ENCODE results near the gene ZNF264.

Gene ZNF264

GRCh38 chr19:57245959-57246358 lies 54.7 kb downstream of the ZNF264 start:
- no peak for DNase-seq

DNA sequence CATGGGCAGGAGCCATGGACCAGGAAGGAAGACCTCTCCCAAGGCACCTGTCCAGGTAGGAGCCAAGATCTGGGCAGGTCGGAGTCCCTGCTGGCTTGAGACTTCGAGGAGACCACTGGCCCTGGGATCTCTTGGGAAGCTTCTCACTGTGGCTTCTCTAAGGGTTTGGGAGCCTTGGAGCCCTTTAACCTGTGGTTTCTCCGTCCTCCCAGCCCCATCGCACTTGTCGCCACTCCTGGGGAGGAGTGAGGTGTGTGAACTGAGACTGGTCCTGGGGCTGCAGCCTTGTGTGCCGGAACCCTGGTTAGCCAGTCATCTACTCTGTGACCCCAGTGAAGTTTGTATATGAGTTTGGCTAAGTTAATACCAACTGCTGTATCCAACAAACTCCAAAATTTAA lies 57.3 kb downstream of the ZNF264 start:
- DNase-seq = no peak

DNA sequence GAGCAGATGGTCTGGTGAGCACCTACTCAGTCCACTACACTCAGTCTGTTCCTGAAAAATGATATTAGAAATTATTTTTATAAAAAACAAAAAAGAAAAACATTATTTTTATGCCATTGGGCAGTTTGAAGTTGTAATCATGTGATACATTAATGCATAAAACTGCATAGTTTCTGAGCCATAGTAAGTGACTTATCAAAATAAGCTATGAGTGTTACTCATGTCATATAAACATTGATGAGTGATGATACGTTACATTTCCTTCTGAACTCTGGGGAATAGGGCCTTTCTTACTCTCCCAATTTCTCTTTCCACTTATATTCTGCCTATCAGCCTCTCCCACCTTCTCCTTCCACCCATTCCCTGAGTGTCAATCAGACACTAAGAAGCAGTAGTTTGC lies 58.0 kb downstream of the ZNF264 start:
- no peak for DNase-seq

- peak; percentile 13 for DNase-seq
These were observed 62.5 kb downstream of the ZNF264 start for GRCh38 chr19:57253767-57254166.

GRCh38 chr19:57262044-57262443 lies 70.7 kb downstream of the ZNF264 start:
- no peak for DNase-seq

DNA sequence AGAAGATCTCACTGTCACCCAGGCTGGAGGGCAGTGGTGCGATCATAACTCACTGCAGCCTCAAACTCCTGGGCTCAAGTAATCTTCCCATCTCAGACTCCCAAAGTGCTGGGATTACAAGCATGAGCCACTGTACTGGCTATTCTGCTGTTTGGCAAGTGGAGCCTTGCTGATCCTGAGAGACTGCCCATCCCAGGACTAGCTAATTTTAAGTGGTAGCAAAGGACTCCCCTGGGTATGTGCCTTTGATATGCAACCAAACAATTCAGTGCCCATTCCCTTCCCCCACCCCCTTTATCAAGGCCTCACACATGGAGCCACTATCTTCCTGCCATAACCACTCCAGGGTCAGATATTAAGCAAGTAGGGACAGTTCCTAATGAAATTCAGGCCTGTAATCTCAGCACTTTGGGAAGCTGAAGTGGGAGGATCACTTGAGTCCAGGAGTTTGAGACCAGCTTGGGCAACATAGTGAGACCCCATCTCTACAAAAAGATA lies 72.0 kb downstream of the ZNF264 start:
- DNase-seq = no peak

GRCh38 chr19:57267291-57267690 lies 76.0 kb downstream of the ZNF264 start:
- no peak for DNase-seq

DNA sequence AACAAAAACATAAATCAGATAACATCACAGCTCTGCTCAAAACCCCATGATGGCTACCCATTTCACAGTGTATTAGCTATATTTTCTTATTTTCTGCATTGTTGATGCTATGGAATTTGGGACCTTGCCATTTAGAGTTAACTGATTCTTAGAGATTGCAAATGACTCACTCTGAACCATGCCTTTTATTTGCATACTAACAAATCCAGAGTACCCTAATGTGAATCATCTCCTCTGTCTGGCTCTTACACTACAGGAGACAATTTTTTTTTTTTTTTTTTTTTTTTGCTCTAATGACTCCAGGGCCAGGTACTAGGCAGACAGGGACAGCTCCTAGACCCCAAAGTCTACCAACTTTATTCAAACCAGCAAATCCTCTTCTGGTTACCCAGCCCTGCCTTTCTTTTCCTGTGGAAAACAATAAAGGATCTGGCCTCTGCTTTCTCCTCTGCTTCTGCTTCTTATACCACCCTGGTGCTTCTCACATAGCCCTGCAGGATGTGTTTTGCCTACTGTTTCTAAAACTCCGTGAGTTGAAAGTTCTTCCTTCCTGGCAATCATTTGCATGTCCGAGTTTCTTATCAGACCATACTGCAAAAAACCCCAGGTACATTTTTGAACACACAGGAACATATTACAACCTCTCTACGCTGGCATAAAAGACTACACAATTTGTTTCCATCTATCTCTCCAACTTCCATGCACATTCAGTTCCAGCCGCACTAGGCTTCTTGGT lies 78.4 kb downstream of the ZNF264 start:
- no peak for DNase-seq

DNA sequence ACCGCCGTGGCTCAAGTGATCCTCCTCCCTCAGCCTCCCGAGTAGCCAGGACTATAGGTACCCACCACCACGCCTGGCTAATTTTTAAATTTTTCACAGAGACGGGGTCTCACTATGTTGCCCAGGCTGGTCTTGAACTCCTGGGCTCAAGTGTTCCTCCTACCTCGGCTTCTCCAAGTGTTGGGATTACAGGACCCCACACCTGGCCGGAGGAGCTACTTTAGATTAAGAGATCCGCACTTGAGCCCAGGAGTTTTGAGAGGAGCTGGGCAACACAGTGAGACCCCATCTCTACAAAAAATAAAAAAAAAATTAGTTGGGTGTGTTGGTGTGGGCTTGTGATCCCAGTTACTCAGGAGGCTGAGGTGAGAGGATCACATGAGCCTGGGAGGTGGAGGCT lies 80.0 kb downstream of the ZNF264 start:
- no peak for DNase-seq

Measured in stimulated activated naive CD4-positive, alpha-beta T cell treated with Interleukin-2 at 50 U/mL for 16 hours (primary cell).